Measurements from ENCODE around the gene FAM81B. TPM values are rescaled to one million over a fixed set of nuclear protein-coding genes. Genes with fewer than 3 reads are reported as not detected.

FAM81B gene, protein sequence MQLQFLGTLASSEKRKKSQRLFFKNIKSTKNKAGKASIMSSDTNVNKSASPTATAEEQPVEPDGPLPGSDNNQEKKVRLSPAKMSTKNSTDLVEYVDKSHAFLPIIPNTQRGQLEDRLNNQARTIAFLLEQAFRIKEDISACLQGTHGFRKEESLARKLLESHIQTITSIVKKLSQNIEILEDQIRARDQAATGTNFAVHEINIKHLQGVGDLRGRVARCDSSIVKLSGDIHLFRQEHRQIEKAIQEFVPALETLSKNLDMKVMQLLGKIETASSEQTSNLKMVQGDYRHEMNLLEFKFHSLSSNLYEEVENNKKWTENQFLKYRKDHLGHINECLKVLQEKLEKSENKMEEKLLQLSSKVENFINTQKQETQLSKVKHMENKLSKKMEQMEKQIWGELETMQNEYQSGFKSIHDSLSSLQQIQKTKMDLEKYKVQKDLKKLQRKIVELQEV
- total RNA-seq = not detected in 2 replicates

DNA sequence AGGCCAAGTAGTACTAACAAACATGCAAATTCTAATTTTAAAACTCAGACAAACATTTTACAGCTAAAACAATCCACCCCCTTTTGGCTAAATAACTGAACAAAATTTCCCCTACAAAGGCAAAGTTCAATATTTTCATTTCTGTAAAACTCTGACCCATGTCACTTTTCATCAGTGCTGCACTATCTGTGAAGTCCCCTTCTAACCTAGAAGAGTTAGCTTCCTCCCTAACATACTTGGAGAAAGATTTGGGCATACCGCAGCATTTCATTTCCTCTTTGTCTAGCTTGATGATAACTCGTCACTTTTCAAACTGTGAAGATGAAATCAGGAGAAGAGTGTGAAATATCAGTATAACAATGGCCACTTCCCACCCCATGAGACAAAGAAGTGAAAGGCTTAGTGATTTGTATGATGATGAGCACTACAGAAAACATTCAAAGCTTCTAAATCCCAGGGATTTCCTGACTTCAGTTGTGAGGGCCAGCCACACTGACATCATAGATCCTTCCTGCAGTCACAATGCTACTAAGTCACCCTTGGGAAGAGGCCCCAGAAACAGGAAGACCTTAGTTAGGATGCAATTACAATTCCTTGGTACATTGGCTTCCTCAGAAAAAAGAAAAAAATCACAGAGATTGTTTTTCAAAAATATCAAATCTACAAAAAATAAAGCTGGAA is at the start of gene FAM81B:
Gene FAM81B, plus strand, starts transcription at position 555 of the 681 bp plus-strand sequence. Its CDS starts 24 bp downstream, at position 579.

Other genes starting within 250 kb of the FAM81B start
- gene MCTP1, start 106.3 kb upstream of the FAM81B start, total RNA-seq = 13.7 and 17.3 TPM in 2 replicates
- 198 and 214 TPM in 2 replicates for gene SKIC3, start 163.6 kb downstream of the FAM81B start, total RNA-seq
- 13.4 and 24.2 TPM in 2 replicates for gene ARSK, start 163.7 kb downstream of the FAM81B start, total RNA-seq
- gene GPR150, start 228.7 kb downstream of the FAM81B start, total RNA-seq = under 0.01 and 0.28 TPM in 2 replicates

Measured in smooth muscle cell of the umbilical artery (primary cell).